ENCODE results near the gene NME4.

- TF ChIP-seq POLR2A (IDR thresholded peaks at IDR 0.05; ENCODE audit: low read length) (no peak), GATA1 (IDR thresholded peaks at IDR 0.05; ENCODE audit: low read depth, low read length) (no peak)
These were observed 835 bp downstream of the NME4 start for GRCh38 chr16:397736-398332.
